T1000 (cell line): Measurements from ENCODE around the gene DPH2.

Experiments used
- DNase-seq: peaks from one replicate; lab custom pipeline; 2025; ENCODE audit warnings: mixed read lengths; lab: John Stamatoyannopoulos, UW

DPH2 gene, protein sequence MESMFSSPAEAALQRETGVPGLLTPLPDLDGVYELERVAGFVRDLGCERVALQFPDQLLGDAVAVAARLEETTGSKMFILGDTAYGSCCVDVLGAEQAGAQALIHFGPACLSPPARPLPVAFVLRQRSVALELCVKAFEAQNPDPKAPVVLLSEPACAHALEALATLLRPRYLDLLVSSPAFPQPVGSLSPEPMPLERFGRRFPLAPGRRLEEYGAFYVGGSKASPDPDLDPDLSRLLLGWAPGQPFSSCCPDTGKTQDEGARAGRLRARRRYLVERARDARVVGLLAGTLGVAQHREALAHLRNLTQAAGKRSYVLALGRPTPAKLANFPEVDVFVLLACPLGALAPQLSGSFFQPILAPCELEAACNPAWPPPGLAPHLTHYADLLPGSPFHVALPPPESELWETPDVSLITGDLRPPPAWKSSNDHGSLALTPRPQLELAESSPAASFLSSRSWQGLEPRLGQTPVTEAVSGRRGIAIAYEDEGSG

DNA sequence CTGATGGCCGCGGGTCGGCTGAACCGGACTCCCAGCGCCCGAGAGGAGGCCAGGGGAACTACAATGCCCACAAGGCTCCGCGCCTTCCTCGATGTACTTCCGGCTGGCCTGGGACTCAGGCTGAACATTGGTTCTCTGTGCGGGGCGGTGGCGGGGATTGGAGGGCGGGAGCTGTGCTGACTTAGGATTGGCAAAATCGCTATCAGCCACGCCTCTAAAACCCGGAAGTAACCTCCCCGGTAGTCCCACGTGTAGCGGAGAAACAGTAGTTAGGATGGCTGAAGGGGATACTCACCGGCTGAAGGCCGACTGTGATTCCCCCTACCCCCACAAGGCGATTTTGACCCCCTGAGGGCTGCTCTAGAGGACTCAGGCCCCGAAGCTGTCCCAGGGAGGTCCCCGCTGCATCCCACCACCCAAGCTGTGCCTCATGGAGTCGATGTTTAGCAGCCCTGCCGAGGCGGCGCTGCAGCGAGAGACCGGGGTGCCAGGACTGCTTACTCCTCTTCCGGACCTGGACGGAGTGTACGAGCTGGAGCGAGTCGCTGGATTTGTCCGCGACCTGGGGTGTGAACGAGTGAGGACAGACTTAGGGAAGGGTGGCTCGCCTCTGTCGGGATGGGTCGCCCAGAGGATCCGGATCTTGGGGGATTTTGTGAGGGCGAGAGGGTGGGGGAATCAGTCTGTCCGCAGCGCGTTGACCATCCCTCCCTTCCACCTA is at the start of gene DPH2:
Gene DPH2, plus strand, starts transcription at position 265 of the 721 bp plus-strand sequence. Its CDS starts 166 bp downstream, at position 431.
- peak; percentile 91 for DNase-seq

DNA sequence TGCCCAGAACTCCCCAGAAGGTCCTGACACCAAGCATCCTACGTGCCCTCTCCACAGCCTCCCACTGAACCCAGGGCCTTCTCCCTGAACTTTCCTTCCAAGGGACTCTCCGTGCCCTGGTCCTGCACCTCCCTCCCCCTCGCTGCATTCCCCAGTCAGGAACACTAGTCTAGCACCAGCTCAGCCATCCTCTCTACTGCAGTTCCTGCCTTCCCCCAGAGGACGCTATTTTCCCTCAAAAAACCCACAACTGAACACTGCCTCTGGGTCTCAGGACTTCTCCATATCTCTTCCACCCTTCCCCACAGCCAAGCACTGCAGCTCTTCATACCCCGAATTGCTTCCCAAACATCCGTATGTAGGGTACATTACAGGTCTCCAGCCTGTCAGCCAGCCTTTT is 48.8 kb upstream of the DPH2 start:
- DNase-seq, result no peak

DNA sequence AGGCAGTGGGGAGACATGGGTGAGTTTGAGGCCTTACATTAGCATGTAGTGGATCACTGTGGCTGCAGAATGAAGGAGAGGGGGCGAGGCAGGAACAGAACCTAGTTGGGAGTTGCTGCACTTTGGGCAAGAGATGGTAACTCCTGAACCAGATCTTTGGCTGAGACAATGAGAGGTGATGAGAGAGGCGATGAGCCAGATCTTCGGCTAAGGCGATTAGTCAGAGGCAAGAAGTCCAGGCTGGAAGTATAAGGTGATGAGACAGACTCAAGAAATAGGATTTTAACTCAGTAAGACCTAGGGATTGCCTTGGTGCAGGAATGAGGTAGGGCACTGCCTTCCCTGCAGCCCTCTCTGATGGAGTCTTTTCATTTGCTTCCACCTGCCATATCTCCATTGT is 45.3 kb upstream of the DPH2 start:
- no peak for DNase-seq

DNA sequence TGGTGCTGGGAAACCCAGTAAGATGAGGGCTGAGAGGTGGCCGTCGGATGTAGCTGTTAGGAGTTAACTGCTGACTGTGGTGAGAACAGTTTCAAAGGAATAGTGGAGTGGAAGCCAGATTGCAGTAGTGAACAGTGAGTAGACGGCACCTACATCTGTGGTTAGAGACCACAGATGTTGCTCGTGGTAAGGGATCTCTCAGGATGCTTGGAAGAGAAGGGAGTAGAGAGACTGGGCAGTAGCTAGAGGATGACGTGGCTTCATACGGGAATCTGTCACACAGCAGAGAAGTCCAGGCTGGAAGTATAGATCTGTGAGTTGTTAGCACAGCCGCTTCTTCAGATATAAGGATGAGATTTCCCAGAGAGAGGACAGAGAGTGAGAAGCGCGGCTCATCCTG is 44.0 kb upstream of the DPH2 start:
- no peak for DNase-seq

DNA sequence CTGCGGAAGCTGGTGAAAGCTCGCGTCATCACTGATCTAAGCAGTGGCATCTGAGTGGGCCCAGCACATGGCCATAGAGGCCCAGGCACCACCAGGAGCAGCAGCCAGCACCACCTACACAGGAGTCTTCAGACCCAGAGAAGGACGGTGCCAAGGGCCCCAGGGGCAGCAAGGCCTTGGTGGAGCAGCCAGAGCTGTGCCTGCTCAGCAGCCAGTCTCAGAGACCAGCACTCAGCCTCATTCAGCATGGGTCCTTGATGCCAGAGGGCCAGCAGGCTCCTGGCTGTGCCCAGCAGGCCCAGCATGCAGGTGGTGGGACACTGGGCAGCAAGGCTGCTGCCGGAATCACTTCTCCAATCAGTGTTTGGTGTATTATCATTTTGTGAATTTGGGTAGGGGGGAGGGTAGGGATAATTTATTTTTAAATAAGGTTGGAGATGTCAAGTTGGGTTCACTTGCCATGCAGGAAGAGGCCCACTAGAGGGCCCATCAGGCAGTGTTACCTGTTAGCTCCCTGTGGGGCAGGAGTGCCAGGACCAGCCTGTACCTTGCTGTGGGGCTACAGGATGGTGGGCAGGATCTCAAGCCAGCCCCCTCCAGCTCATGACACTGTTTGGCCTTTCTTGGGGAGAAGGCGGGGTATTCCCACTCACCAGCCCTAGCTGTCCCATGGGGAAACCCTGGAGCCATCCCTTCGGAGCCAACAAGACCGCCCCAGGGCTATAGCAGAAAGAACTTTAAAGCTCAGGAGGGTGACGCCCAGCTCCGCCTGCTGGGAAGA is 39.5 kb upstream of the DPH2 start:
- DNase-seq, result peak; percentile 89

DNA sequence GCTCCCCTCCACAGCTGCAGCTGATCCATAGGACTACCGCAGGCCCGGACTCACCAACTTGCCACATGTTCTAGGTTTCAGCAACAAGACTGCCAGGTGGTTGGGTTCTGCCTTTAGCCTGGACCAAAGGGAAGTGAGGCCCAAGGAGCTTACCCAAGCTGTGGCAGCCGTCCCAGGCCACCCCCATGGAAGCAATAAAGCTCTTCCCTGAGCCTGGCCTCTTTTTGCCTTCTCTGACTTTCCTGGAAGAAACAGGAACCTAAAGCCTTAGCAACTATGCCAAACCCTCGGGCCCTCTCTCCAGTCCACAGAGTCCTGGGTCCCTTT is 38.9 kb upstream of the DPH2 start:
- no peak for DNase-seq

DNA sequence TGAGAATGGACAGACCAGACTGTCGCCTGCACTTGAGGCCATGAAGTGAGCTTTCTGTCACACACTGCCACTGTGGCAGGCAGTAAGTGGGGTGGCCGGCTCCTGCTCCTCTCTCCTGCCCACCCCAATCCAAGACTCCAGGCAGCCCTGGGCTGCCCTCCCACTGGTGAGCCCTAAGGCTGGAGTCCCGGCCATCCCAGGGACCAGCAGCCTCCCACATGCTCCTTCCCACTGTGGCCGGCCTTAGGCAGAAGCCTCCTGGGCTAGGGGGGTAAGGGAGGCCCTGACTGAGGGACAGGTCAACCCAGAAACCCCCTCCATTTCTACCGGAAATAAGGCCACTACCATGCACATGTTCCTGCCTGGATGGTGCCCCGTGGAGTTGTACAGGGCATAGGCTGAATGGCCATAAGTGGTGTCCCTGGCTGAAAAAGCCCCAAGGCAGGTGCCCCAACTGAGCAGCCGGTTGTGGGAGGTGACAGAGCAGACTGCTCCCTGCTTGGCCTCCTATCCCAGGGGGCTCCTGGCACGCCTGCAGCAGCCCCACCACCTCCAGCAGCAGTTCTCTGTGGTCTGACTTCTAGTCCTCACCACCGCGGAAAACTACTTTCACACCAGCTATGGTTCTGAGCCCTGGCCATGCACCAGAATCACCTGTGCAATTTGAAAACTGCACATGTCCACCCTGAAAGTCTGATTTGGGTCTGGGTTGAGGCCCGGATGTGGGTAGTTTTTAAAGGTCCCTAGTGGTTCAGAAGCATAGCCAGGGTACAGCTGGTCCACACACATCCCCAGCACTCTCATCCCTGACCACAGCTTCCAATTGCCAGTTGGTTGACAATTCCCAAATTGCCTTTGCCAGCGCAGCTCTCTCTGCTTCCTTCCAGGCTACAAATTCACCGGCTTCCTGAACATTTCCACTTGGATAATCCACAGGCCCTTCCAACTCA is 37.8 kb upstream of the DPH2 start:
- DNase-seq, result no peak

DNA sequence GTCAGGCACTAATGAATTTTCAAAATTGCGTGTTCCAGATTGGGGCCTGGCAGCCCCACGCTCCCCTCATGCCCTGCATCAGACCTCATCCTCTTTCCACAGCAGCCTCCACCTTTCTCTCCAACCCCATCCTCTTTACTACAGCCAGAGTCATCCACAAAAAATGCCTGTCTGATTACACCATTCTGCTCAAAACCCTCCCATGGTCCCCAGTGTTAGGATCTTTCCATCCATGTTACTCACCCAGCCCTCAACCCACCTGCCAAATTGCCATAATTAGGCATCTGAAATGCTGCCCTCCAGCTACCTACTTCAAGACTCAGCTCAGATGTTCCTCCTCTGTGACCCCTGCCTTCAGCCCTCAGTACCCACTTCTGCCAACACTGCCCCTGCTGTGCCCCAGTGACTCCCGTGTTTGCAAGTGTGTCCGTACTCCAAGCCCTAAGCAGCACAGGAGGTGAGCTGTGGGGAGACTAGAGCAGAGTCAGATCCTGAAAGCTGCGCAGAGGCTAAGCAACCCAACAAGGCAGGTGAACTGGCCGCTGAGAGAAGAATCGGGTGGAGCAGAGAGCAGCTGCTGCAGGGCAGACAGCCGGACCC is 36.9 kb upstream of the DPH2 start:
- DNase-seq, result peak; percentile 39

DNA sequence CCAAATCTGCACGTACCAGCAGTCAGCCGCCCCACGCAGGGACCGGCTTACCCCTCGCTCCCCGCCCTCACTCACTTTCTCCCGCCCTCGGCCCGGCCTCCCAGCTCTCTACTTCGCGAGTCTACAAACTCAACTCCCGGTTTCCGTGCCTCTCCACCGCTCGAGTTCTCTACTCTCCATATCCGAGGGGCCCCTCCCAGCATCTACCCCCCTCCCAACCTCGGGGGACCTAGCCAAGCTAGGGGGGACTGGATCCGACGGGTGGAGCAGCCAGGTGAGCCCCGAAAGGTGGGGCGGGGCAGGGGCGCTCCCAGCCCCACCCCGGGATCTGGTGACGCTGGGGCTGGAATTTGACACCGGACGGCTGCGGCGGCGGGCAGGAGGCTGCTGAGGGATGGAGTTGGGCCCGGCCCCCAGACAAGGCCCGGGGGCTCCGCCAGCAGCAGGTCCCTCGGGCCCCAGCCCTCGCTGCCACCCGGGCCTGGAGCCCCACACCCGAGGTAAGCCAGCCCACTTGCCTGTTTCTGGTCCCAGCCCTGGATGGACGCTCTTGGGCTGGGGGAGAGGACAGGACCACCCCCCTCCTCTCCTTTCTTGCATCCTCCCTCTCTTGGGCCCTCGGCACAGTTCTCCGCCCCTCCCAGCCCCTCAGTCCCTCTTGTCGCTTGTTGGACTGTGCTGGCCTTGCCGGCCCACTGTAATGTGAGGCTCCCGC is 36.3 kb upstream of the DPH2 start, which contains the start of gene ARTN:
Gene ARTN, plus strand, starts transcription at position 416 of the 715 bp plus-strand sequence. CDS start 1,856 bp downstream, outside the sequence.
- DNase-seq, result no peak

DNA sequence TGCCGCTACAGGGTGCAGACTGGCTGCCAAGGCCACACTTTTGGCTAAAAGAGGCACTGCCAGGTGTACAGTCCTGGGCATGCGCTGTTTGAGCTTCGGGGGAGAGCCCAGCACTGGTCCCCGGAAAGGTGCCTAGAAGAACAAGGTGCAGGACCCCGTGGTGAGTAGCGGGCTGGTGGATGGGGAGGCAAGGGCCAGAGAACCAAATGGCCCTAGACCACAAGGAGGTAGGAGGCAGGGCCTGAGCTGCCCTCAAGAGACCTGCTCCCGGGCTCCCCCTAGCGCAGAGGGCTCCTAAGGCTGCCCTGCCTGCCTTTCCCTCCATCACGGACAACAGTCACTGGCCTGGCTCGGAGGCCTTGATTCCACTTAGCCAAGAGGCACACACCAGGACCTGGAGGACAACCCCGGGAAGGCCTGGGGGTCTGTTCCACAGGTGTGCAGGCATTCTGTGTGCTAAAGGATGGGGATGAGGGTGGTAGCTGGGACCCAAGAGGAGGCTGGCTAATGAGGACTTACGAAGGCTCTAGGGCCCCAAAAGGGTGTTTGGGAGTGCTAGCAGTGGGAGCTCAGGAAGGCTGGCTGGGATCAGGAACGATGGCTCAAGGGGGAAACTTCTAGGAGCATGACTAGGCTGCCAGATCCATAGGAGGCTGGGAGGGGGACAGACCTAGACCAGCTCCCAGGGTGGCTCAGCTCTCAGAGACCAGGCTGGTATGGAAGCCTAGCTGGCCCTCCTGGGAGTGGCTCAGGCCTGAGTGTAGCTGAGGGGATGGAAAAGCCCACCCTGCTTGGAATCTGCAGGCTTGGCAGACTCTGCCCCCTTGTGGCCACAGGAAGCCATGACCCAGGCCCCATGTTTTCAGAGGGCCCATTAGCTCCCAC is 35.5 kb upstream of the DPH2 start:
- peak; percentile 30 for DNase-seq

DNA sequence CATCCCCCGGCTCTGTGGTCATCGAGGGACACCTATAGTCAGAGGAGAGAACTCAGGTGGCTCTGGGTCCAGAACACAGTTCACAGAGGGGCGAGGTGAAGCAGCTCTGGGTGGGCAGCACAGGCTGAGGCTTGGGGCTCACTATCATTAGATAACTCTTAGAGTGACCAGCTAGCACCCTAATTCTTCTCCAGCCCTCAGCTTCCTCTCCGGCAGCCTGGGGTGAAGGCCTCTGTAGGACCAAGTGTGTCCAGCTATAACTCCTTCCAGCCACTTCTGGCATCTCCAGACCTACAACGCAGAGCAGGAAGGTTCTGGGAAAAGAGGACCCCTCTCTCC is 34.9 kb upstream of the DPH2 start:
- DNase-seq, result no peak

DNA sequence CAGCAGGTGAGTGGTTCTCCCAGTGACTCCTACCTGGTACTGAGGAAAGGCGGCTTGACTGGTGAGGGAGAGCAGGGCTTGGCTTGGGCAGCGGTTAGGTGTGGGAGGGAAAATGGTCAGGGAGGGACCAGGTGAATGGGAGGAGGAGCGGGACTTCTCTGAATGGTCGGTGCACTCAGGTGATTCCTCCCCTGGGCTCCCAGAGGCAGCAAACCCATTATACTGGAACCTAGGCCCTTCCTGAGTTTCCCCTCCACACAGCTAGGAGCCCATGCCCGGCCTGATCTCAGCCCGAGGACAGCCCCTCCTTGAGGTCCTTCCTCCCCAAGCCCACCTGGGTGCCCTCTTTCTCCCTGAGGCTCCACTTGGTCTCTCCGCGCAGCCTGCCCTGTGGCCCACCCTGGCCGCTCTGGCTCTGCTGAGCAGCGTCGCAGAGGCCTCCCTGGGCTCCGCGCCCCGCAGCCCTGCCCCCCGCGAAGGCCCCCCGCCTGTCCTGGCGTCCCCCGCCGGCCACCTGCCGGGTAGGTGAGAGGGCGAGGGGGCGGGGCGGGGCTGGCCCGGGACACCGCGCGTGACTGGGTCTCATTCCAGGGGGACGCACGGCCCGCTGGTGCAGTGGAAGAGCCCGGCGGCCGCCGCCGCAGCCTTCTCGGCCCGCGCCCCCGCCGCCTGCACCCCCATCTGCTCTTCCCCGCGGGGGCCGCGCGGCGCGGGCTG is 33.9 kb upstream of the DPH2 start:
- no peak for DNase-seq

DNA sequence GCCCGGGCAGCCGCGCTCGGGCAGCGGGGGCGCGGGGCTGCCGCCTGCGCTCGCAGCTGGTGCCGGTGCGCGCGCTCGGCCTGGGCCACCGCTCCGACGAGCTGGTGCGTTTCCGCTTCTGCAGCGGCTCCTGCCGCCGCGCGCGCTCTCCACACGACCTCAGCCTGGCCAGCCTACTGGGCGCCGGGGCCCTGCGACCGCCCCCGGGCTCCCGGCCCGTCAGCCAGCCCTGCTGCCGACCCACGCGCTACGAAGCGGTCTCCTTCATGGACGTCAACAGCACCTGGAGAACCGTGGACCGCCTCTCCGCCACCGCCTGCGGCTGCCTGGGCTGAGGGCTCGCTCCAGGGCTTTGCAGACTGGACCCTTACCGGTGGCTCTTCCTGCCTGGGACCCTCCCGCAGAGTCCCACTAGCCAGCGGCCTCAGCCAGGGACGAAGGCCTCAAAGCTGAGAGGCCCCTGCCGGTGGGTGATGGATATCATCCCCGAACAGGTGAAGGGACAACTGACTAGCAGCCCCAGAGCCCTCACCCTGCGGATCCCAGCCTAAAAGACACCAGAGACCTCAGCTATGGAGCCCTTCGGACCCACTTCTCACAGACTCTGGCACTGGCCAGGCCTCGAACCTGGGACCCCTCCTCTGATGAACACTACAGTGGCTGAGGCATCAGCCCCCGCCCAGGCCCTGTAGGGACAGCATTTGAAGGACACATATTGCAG is 33.2 kb upstream of the DPH2 start:
- no peak for DNase-seq

DNA sequence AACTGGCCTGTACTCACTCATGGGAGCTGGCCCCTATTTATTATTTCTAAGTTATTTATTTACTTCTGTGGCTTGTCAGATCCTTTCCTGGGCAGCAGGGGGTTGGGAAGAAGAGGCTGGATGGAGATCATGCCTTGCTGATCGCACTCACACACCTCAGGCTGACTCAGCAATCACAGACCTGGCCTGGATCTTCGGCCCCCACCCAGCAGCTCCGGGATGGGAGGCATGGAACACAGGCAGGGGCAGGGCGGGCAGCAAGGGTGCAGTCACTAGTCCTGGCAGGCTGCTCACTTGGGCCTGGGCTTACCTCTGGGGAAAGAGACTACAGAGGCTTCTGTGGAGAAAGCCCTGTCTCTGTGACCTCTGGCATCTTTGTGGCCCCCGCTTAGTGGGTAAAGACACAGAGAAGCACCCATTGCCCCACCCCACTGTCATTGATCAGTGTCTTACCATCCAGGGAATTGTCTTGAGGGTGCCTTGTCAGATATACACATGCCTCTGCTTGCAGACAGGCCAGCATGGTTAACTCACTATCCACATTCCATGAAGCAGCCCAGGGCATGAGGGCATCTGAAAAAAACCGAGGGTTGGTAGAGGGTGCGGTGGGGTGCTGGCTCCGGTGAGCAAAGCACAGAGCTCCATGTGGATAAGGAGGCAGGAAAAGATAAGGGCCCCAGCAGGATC is 32.5 kb upstream of the DPH2 start:
- no peak for DNase-seq

DNA sequence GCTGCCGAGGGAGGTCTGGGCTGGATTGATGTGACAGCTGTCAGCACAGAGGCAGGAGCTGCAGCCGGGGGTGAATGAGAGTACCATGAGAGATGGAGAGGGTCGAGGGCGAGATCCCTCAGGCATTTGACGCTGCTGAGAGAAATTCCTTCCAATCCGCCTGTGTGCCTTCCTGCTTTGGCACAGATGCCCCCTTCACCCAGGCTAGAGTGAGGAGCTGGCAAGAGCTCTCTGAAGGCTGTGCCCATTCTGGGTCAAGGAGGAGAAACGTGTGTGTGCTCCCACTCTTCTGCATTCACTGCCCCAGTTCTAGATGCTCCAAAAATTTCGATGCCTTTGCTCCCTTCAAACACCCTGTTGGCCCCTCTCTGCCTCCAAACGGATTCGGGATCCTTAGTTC is 31.4 kb upstream of the DPH2 start:
- DNase-seq, result no peak

DNA sequence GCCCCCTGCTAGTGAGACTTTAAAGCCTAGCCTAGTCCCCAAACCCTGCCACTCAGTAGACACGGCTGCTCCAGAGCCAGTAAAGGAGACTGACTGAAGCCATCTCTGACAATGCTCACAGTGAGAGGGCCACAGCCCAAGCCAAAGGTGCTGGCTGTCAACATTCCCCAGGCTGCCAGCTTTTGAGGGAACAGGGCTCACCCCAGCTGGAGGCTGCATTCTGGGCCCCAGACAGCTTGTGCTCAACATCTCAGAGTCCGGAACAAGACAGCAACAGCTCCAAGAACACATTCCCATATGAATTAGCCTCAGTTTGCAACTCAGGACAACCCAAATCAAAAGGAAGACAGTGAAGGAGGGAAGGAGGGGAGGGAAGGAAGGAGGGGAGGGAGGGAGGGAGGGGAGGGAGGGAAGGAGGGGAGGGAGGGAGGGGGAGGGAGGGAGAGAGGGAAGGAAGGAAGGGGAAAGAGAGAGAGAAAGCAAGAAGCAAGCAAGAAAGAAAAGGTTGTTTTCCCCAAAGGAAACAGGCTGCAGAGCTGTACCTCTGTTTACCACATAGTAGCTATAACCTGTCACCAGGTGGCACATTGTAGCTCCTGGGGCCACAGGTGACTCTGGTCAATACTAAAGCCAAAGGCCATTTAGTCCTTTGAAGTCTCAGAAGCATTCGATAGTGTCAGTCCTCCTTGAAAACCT is 30.8 kb upstream of the DPH2 start:
- DNase-seq, result no peak

DNA sequence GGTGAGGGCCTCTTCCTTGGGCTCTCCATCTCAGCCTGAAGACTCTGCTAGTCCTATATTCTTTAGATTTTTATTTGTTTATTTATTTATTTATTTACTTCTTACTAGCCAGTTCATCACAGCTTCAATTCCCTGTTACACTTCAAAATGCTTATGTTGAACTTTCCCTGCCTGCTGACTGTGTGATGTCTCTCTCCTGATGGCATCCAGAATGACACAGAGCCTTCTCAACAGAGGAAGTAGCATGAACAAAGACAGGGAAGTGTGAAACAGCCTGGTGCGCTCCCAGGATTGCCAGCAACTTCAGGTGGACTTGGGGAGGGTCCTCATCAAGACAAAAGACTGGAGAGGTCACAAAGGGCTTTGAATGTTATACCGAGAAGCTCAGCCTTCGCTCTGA is 27.4 kb upstream of the DPH2 start:
- no peak for DNase-seq
